CD14-positive monocyte (primary cell): Measurements from ENCODE around the gene ZNF500. TPM values are rescaled to one million over a fixed set of nuclear protein-coding genes. Genes with fewer than 3 reads are reported as not detected.

Source experiments
- DNase-seq, 3 donors: peaks; one replicate each; pipeline ENCODE4 v3.0.0-alpha.2; 2011 to 2022
- H2AFZ ChIP-seq: 2 replicates; pipeline ENCODE4 v1.6.0; 2012; ENCODE audit warnings: mild to moderate bottlenecking, low read depth, low read length, inconsistent platforms; ENCODE audit not compliant: insufficient read depth, poor library complexity, severe bottlenecking
- H3K27ac ChIP-seq, 2 donors: 1 replicate in 1 of 2; 2 replicates in 1 of 2; pipeline ENCODE4 v1.5.1; 2012 to 2013; ENCODE audit warnings: low read length in 2 of 2, control low read depth in 1 of 2, inconsistent platforms in 1 of 2, low read depth in 1 of 2, mild to moderate bottlenecking in 1 of 2
- H3K27me3 ChIP-seq, 2 donors: one replicate each; pipeline versions ENCODE4 v1.6.0 to v1.6.1; 2011 to 2013; ENCODE audit warnings: low read length in 2 of 2; ENCODE audit not compliant: control insufficient read depth in 2 of 2, insufficient read depth in 2 of 2
- H3K36me3 ChIP-seq, 2 donors: replicated peaks in 1 of 2; 1 replicate in 1 of 2; 2 replicates in 1 of 2; pipeline versions ENCODE4 v1.5.1 to v1.6.1; 2012 to 2013; ENCODE audit warnings: low read length in 2 of 2, control low read depth in 1 of 2, inconsistent platforms in 1 of 2, mild to moderate bottlenecking in 1 of 2; ENCODE audit not compliant: insufficient read depth in 2 of 2, control insufficient read depth in 1 of 2
- H3K4me1 ChIP-seq, 2 donors: 1 replicate in 1 of 2; 2 replicates in 1 of 2; pipeline versions ENCODE4 v1.5.1 to v1.6.1; 2012 to 2013; ENCODE audit warnings: low read length in 2 of 2, control low read depth in 1 of 2, inconsistent platforms in 1 of 2, mild to moderate bottlenecking in 1 of 2, moderate library complexity in 1 of 2; ENCODE audit not compliant: insufficient read depth in 2 of 2, control insufficient read depth in 1 of 2
- H3K4me2 ChIP-seq: replicated peaks from 2 replicates; pipeline ENCODE3; 2012; ENCODE audit warnings: low read length, moderate library complexity, mild to moderate bottlenecking; ENCODE audit not compliant: poor library complexity, severe bottlenecking; ENCODE audit errors: extremely low read depth
- H3K4me3 ChIP-seq, 3 experiments: fragments of 200-600 bp in 1 of 3; sonication (generic) in 1 of 3; replicated peaks in 1 of 3; 1 replicate in 2 of 3; 2 replicates in 1 of 3; pipeline ENCODE4 v1.5.1; 2011 to 2013; ENCODE audit warnings: low read length in 3 of 3, mild to moderate bottlenecking in 3 of 3, control low read depth in 2 of 3, low read depth in 2 of 3, inconsistent platforms in 1 of 3, moderate library complexity in 1 of 3
- H3K79me2 ChIP-seq: 2 replicates; pipeline ENCODE4 v1.6.0; 2012; ENCODE audit warnings: mild to moderate bottlenecking, control low read depth, inconsistent platforms, low read length, moderate library complexity; ENCODE audit not compliant: insufficient read depth
- H3K9ac ChIP-seq: 2 replicates; pipeline ENCODE4 v1.6.0; 2017; ENCODE audit warnings: low read length, mild to moderate bottlenecking; ENCODE audit not compliant: insufficient read depth, poor library complexity, severe bottlenecking
- H3K9me3 ChIP-seq, 2 donors: replicated peaks in 1 of 2; 1 replicate in 1 of 2; 2 replicates in 1 of 2; pipeline versions ENCODE4 v1.5.1 to v1.6.1; 2012 to 2013; ENCODE audit warnings: low read length in 2 of 2, control low read depth in 1 of 2; ENCODE audit not compliant: control insufficient read depth in 1 of 2, insufficient read depth in 1 of 2
- H4K20me1 ChIP-seq: 2 replicates; pipeline ENCODE4 v1.6.0; 2012; ENCODE audit warnings: mild to moderate bottlenecking, low read length, control low read depth, moderate library complexity; ENCODE audit not compliant: insufficient read depth
- H3K27ac Mint-ChIP-seq, 7 donors: one replicate each; pipeline ENCODE4 v1.8.0; 2020; ENCODE audit warnings: mild to moderate bottlenecking in 7 of 7, mixed read lengths in 7 of 7, moderate library complexity in 6 of 7, inconsistent platforms in 2 of 7
- H3K27me3 Mint-ChIP-seq, 3 donors: one replicate each; pipeline ENCODE4 v1.8.0; 2021 to 2022; ENCODE audit warnings: low read depth in 3 of 3, mild to moderate bottlenecking in 3 of 3, mixed read lengths in 3 of 3, moderate library complexity in 3 of 3, inconsistent platforms in 1 of 3
- H3K36me3 Mint-ChIP-seq, 2 donors: one replicate each; pipeline ENCODE4 v1.8.0; 2020; ENCODE audit warnings: mixed read lengths in 2 of 2, inconsistent platforms in 1 of 2, mild to moderate bottlenecking in 1 of 2
- H3K4me1 Mint-ChIP-seq: one replicate; pipeline ENCODE4 v1.8.0; 2020; ENCODE audit warnings: mild to moderate bottlenecking, mixed read lengths
- H3K4me3 Mint-ChIP-seq, 2 donors: one replicate each; pipeline ENCODE4 v1.8.0; 2020; ENCODE audit warnings: mild to moderate bottlenecking in 2 of 2, mixed read lengths in 2 of 2, moderate library complexity in 1 of 2
- H3K9me3 Mint-ChIP-seq, 7 donors: one replicate each; pipeline ENCODE4 v1.8.0; 2020 to 2022; ENCODE audit warnings: mixed read lengths in 7 of 7, mild to moderate bottlenecking in 6 of 7, moderate library complexity in 6 of 7, inconsistent platforms in 2 of 7
- WGBS: methylation state at CpG from one replicate; pipeline ENCODE4 v1.1.5; 2013; ENCODE audit warnings: missing lambda C conversion rate; ENCODE audit not compliant: insufficient coverage; 5-methylcytosine and 5-hydroxymethylcytosine counted together
- intact Hi-C, 2 donors: fragments of 100-400 bp; cut with micrococcal nuclease; formaldehyde crosslinking; loops; one replicate each; pipeline versions ENCODE4 v1.15.0 to v1.15.1; 2023
- polyA plus RNA-seq, 3 donors: library from polyadenylated mRNA; depleted of rRNA in 1 of 3; unstranded in 2 of 3; stranded (reverse) in 1 of 3; fragments of 300-500 nt in 2 of 3; fragments of >200 nt in 1 of 3; fragmentation: Illumina TruSeq in 2 of 3; gene quantifications; 1 replicate in 2 of 3; 2 replicates in 1 of 3; pipeline ENCODE4 v1.2.3, GENCODE V29; 2012 to 2021
- TF ChIP-seq, protein P1 (sequence below): fragments of 200-600 bp; IDR thresholded peaks from one replicate; pipeline ENCODE4 v1.8.0; 2022; ENCODE audit warnings: antibody characterized with exemption, mild to moderate bottlenecking

Gene ZNF500
- polyA plus RNA-seq, 3 donors: 2.4 to 5.6 (median 5.2) TPM

DNA sequence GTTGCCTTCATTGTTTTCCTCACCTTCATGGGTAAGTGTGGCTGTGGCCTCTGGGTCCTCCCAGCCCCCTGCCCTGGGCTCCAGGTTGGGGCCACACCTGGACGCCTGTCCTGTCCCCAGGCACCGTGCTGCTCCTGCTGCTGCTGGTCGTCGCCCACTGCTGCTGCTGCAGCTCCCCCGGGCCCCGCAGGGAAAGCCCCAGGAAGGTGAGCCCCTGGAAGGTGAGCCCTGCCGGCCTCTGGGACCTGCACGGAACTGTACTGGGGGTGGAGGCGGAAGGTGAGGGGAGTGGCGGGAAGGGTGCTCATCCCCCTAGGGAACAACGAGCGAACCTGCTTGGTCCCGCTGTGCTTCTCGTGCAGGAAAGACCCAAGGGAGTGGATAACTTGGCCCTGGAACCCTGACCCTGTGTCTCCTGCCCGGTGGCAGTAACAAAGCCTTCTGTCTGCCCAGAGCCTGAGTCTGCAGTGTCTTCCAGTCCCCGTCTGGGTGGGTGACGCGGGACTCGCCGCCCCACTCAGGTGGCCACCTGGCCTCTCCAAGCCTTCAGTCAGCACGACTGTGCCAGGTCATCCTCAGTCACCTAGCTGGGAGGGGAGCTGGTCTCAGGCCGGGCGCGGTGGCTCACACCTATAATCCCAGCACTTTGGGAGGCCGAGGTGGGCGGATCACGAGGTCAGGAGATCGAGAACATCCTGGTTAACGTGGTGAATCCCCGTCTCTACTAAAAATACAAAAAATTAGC lies 29.0 kb upstream of the ZNF500 start:
- H4K20me1 ChIP-seq: no peaks in the 10 kb centered on the region
- H3K4me3 ChIP-seq: no peak overlapping the region
- DNase-seq: no peak
- intact Hi-C loops: no loop called here
- H3K4me3 Mint-ChIP-seq: no peak overlapping the region
- H3K27ac Mint-ChIP-seq: peak overlapping the region in 1 of 7 donors; percentile 13
- H3K9me3 ChIP-seq: no peaks in the 10 kb centered on the region
- H3K9me3 Mint-ChIP-seq: peaks cover 0 to 2% (median 0%) of the 10 kb centered on the region in 7 donors
- no peak overlapping the region for H2AFZ ChIP-seq
- WGBS: 96% methylated on average over 22 of the region's 30 CpGs
- H3K27me3 Mint-ChIP-seq: peaks cover 0 to 3% (median 0%) of the 10 kb centered on the region in 3 donors
- TF ChIP-seq, protein P1, sequence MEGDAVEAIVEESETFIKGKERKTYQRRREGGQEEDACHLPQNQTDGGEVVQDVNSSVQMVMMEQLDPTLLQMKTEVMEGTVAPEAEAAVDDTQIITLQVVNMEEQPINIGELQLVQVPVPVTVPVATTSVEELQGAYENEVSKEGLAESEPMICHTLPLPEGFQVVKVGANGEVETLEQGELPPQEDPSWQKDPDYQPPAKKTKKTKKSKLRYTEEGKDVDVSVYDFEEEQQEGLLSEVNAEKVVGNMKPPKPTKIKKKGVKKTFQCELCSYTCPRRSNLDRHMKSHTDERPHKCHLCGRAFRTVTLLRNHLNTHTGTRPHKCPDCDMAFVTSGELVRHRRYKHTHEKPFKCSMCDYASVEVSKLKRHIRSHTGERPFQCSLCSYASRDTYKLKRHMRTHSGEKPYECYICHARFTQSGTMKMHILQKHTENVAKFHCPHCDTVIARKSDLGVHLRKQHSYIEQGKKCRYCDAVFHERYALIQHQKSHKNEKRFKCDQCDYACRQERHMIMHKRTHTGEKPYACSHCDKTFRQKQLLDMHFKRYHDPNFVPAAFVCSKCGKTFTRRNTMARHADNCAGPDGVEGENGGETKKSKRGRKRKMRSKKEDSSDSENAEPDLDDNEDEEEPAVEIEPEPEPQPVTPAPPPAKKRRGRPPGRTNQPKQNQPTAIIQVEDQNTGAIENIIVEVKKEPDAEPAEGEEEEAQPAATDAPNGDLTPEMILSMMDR: no peak
- no peak overlapping the region for H3K9ac ChIP-seq
- peaks cover 18% of the 10 kb centered on the region for H3K79me2 ChIP-seq
- H3K4me2 ChIP-seq: no peak overlapping the region
- no peaks in the 10 kb centered on the region for H3K27me3 ChIP-seq
- peaks cover 42 to 43% of the 10 kb centered on the region in 2 donors for H3K36me3 ChIP-seq
- H3K27ac ChIP-seq: no peak overlapping the region
- H3K4me1 Mint-ChIP-seq: peaks cover 13% of the 10 kb centered on the region
- H3K36me3 Mint-ChIP-seq: peaks cover 21 to 48% of the 10 kb centered on the region in 2 donors
- peaks cover 13 to 15% of the 10 kb centered on the region in 2 donors for H3K4me1 ChIP-seq

DNA sequence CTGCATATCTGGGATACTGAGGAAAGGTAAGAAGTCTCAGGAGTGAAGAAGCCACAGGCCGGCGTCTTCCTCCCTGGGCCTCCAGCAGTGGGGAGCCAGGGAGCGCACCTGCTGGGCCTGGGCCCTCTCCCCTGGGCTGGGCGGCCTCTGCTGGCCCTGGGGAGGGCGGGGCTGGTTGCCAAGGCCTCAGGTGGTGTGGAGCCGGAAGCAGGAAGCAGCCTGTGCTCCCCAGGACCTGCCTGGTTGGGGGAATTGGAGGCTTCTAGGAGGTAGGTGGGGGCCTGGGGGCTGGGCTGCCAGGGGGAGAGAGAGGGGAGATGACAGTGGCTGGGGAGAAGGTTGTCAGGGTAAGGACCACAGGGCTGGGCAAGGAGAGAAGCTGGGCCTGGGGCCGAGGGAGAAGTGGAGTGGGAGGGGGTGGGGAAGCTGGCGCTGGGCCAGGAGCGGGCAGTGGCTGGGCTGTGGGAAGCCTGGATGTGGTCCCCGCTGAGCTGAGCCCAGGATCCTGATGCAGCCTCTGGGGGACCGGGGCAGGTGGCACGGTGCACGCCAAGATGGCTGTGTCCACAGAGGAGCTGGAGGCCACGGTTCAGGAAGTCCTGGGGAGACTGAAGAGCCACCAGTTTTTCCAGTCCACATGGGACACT lies 28.3 kb upstream of the ZNF500 start, which contains the start of gene SMIM22:
SMIM22 (plus strand) TSS at position 189 of the 647 bp plus-strand sequence; CDS start at position 555, 366 bp downstream.
- Mint-ChIP-seq H3K4me1 (peaks cover 9% of the 10 kb centered on the region), H3K27me3 (peaks cover 0 to 3% (median 0%) of the 10 kb centered on the region in 3 donors), H3K9me3 (peaks cover 0 to 2% (median 0%) of the 10 kb centered on the region in 7 donors), H3K36me3 (peaks cover 21 to 46% of the 10 kb centered on the region in 2 donors), H3K27ac (peak within 1 kb of the TSS in 3 of 7 donors; percentile 13 to 20 (median 20)), H3K4me3 (peak within 1 kb of the TSS in 1 of 2 donors; percentile 4)
- H3K79me2 ChIP-seq: peaks cover 12% of the 10 kb centered on the region
- no peaks in the 10 kb centered on the region for H3K27me3 ChIP-seq
- DNase-seq: no peak
- WGBS: 88% methylated on average over 14 of the region's 14 CpGs
- no peaks in the 10 kb centered on the region for H3K9me3 ChIP-seq
- peaks cover 42 to 43% of the 10 kb centered on the region in 2 donors for H3K36me3 ChIP-seq
- H3K9ac ChIP-seq: no peak within 1 kb of the TSS
- no peak within 1 kb of the TSS for H2AFZ ChIP-seq
- peaks cover 6 to 8% of the 10 kb centered on the region in 2 donors for H3K4me1 ChIP-seq
- H4K20me1 ChIP-seq: no peaks in the 10 kb centered on the region
- TF ChIP-seq, protein P1: no peak
- intact Hi-C loops: no loop called here
- H3K4me2 ChIP-seq: no peak within 1 kb of the TSS
- H3K27ac ChIP-seq: no peak within 1 kb of the TSS
- H3K4me3 ChIP-seq: no peak within 1 kb of the TSS
